ENCODE results near the gene TBC1D5.

The TBC1D5 gene

GRCh38 chr3:17204049-17204650, 538.3 kb downstream of the TBC1D5 start:
- Histone ChIP-seq H3K27ac (no peak overlapping the region), H3K4me2 (no peak overlapping the region), H3K4me1 (ENCODE audit: low read depth, poor library complexity, severe bottlenecking) (no peaks in the 10 kb centered on the region), H3K27me3 (ENCODE audit: insufficient read depth, low read depth) (no peaks in the 10 kb centered on the region), H3K9ac (no peak overlapping the region), H3K79me2 (ENCODE audit: insufficient read depth, low read depth) (no peaks in the 10 kb centered on the region), H3K4me3 (IDR thresholded peaks at IDR 0.05; ENCODE audit: insufficient read depth, low read depth, low read length) (no peak overlapping the region), H3K36me3 (ENCODE audit: insufficient read depth) (no peaks in the 10 kb centered on the region), H2AFZ (ENCODE audit: low read depth) (no peak overlapping the region), H4K20me1 (ENCODE audit: insufficient read depth) (no peaks in the 10 kb centered on the region)
- no peak for TF ChIP-seq CTCF (conservative IDR thresholded peaks at IDR 0.05; ENCODE audit: low read depth, low read length)

GRCh38 chr3:17201538-17201937, 540.9 kb downstream of the TBC1D5 start:
- TF ChIP-seq CTCF (conservative IDR thresholded peaks at IDR 0.05; ENCODE audit: low read depth, low read length): no peak
- H3K4me1 ChIP-seq (ENCODE audit: low read depth, poor library complexity, severe bottlenecking): peaks cover 8% of the 10 kb centered on the region
- H3K36me3 ChIP-seq (ENCODE audit: insufficient read depth): no peaks in the 10 kb centered on the region
- no peak overlapping the region for H3K9ac ChIP-seq
- no peaks in the 10 kb centered on the region for H4K20me1 ChIP-seq (ENCODE audit: insufficient read depth)
- no peaks in the 10 kb centered on the region for H3K79me2 ChIP-seq (ENCODE audit: insufficient read depth, low read depth)
- no peak overlapping the region for H3K27ac ChIP-seq
- no peak overlapping the region for H2AFZ ChIP-seq (ENCODE audit: low read depth)
- H3K4me2 ChIP-seq: no peak overlapping the region
- H3K4me3 ChIP-seq (IDR thresholded peaks at IDR 0.05; ENCODE audit: insufficient read depth, low read depth, low read length): no peak overlapping the region
- H3K27me3 ChIP-seq (ENCODE audit: insufficient read depth, low read depth): no peaks in the 10 kb centered on the region

GRCh38 chr3:17195856-17196604, 546.4 kb downstream of the TBC1D5 start:
- Histone ChIP-seq H3K36me3 (ENCODE audit: insufficient read depth) (no peaks in the 10 kb centered on the region), H4K20me1 (ENCODE audit: insufficient read depth) (no peaks in the 10 kb centered on the region), H3K4me3 (IDR thresholded peaks at IDR 0.05; ENCODE audit: insufficient read depth, low read depth, low read length) (no peak overlapping the region), H3K79me2 (ENCODE audit: insufficient read depth, low read depth) (no peaks in the 10 kb centered on the region), H2AFZ (ENCODE audit: low read depth) (no peak overlapping the region), H3K27ac (peak overlapping the region; percentile 64), H3K4me1 (ENCODE audit: low read depth, poor library complexity, severe bottlenecking) (peaks cover 61% of the 10 kb centered on the region), H3K27me3 (ENCODE audit: insufficient read depth, low read depth) (no peaks in the 10 kb centered on the region), H3K4me2 (peak overlapping the region; percentile 78), H3K9ac (no peak overlapping the region)
- TF ChIP-seq CTCF (conservative IDR thresholded peaks at IDR 0.05; ENCODE audit: low read depth, low read length): 0 out of 2 replicates have a peak, but pooled peaks have one; percentile 9

GRCh38 chr3:17195192-17195611, 547.2 kb downstream of the TBC1D5 start:
- Histone ChIP-seq H4K20me1 (ENCODE audit: insufficient read depth) (no peaks in the 10 kb centered on the region), H3K27me3 (ENCODE audit: insufficient read depth, low read depth) (no peaks in the 10 kb centered on the region), H2AFZ (ENCODE audit: low read depth) (no peak overlapping the region), H3K4me2 (peak overlapping the region; percentile 78), H3K9ac (no peak overlapping the region), H3K4me1 (ENCODE audit: low read depth, poor library complexity, severe bottlenecking) (peaks cover 70% of the 10 kb centered on the region), H3K4me3 (IDR thresholded peaks at IDR 0.05; ENCODE audit: insufficient read depth, low read depth, low read length) (no peak overlapping the region), H3K27ac (peak overlapping the region; percentile 64), H3K36me3 (ENCODE audit: insufficient read depth) (no peaks in the 10 kb centered on the region), H3K79me2 (ENCODE audit: insufficient read depth, low read depth) (no peaks in the 10 kb centered on the region)
- no peak for TF ChIP-seq CTCF (conservative IDR thresholded peaks at IDR 0.05; ENCODE audit: low read depth, low read length)
